Upper lobe of left lung (tissue), 6 donors: Measurements from ENCODE around the gene TMEM94. TPM values are rescaled to one million over a fixed set of nuclear protein-coding genes. Genes with fewer than 3 reads are reported as not detected.
A peak's percentile ranks its signal among the peaks of the same experiment; 100 is the strongest.
"Not testable (repeated sequence)": the region's sequence is repeated elsewhere in the genome, so short reads cannot be mapped to it uniquely, and the experiment has no call there.

Experiments
- ATAC-seq, 2 donors: fragments of 200-7000 bp; cut with Tn5 transposase; one replicate each; pipeline ENCODE4 v1.9.1; 2022; ENCODE audit warnings: mild to moderate bottlenecking in 2 of 2, moderate library complexity in 2 of 2; ENCODE audit not compliant: low FRiP score in 2 of 2
- DNase-seq, 2 donors: peaks; one replicate each; pipeline ENCODE4 v3.0.0-alpha.2; 2019 to 2020
- H3K27ac ChIP-seq, 4 donors: fragments of 200-600 bp; sonication (generic); one replicate each; pipeline ENCODE4 v1.5.1; 2016 to 2019
- H3K27me3 ChIP-seq, 4 donors: fragments of 200-600 bp; sonication (generic); one replicate each; pipeline ENCODE4 v1.5.1; 2017 to 2019
- H3K36me3 ChIP-seq, 4 donors: fragments of 200-600 bp; sonication (generic); one replicate each; pipeline ENCODE4 v1.5.1; 2016 to 2019
- H3K4me1 ChIP-seq, 4 donors: fragments of 200-600 bp; sonication (generic); one replicate each; pipeline ENCODE4 v1.5.1; 2018 to 2019
- H3K4me3 ChIP-seq, 4 donors: fragments of 200-600 bp; sonication (generic); one replicate each; pipeline ENCODE4 v1.5.1; 2017 to 2019; ENCODE audit warnings: mild to moderate bottlenecking in 2 of 4, moderate library complexity in 1 of 4
- H3K9me3 ChIP-seq, 4 donors: fragments of 200-600 bp; sonication (generic); one replicate each; pipeline ENCODE4 v1.5.1; 2018 to 2019
- EP300 ChIP-seq, 4 donors: sonication (generic); formaldehyde crosslinking; IDR thresholded peaks; one replicate each; pipeline ENCODE4 v1.5.1; 2017; ENCODE audit warnings: antibody characterized with exemption in 4 of 4, control low read depth in 2 of 4
- POLR2A ChIP-seq, 4 donors: fragments of 450-650 bp; IDR thresholded peaks; one replicate each; pipeline ENCODE4 v1.5.1; 2016 to 2017; ENCODE audit warnings: antibody characterized with exemption in 4 of 4, mild to moderate bottlenecking in 2 of 4
- POLR2AphosphoS5 ChIP-seq, 2 donors: sonication (generic); formaldehyde crosslinking; IDR thresholded peaks; one replicate each; pipeline ENCODE4 v1.5.1; 2017; ENCODE audit warnings: antibody characterized with exemption in 2 of 2
- whole genome bisulfite sequencing, 2 donors: methylation state at CpG; one replicate each; pipeline ENCODE4 v1.1.5; 2017 to 2018; 5-methylcytosine and 5-hydroxymethylcytosine counted together
- total RNA-seq, 6 donors: library from RNA; depleted of rRNA in 4 of 6; stranded (reverse); fragments of >200 nt in 4 of 6; gene quantifications; one replicate each; pipeline versions ENCODE4 v1.1.0 to v1.2.1, GENCODE V29; 2016 to 2021
- TF ChIP-seq, protein P1 (sequence below), 6 experiments: fragments of 450-650 bp in 4 of 6; fragments of 200-600 bp in 2 of 6; sonication (generic) in 2 of 6; IDR thresholded peaks; one replicate each; pipeline ENCODE4 v1.5.1; 2016 to 2019; ENCODE audit warnings: antibody characterized with exemption in 6 of 6
- donor health status: DM: no; HTN: no; CAD: no; lungs with moderate emphysema.
- donor health status: DM: no; HTN: yes; CAD: no; lungs with severe emphysema.

The TMEM94 gene
- total RNA-seq, 6 donors from 2014 or later, result 62.3 to 320 (median 90.5) TPM

GRCh38 chr17:75418531-75418930 lies 37.9 kb upstream of the TMEM94 start:
- WGBS, 2 donors, result 58 to 60% methylated on average over 5 of the region's 5 CpGs

GRCh38 chr17:75428543-75429469 lies 27.6 kb upstream of the TMEM94 start:
- peak in 1 of 2 donors; percentile 62 for ATAC-seq
- peak overlapping the region; percentile 11 to 72 (median 48) for H3K27ac ChIP-seq
- H3K4me3 ChIP-seq, result no peak overlapping the region
- TF ChIP-seq EP300 (IDR thresholded peaks at IDR 0.05) (no peak), POLR2AphosphoS5 (IDR thresholded peaks at IDR 0.05) (no peak), POLR2A (IDR thresholded peaks at IDR 0.05) (no peak)
- TF ChIP-seq, protein P1, sequence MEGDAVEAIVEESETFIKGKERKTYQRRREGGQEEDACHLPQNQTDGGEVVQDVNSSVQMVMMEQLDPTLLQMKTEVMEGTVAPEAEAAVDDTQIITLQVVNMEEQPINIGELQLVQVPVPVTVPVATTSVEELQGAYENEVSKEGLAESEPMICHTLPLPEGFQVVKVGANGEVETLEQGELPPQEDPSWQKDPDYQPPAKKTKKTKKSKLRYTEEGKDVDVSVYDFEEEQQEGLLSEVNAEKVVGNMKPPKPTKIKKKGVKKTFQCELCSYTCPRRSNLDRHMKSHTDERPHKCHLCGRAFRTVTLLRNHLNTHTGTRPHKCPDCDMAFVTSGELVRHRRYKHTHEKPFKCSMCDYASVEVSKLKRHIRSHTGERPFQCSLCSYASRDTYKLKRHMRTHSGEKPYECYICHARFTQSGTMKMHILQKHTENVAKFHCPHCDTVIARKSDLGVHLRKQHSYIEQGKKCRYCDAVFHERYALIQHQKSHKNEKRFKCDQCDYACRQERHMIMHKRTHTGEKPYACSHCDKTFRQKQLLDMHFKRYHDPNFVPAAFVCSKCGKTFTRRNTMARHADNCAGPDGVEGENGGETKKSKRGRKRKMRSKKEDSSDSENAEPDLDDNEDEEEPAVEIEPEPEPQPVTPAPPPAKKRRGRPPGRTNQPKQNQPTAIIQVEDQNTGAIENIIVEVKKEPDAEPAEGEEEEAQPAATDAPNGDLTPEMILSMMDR (IDR thresholded peaks at IDR 0.05), result no peak
- H3K36me3 ChIP-seq, result no peaks in the 10 kb centered on the region
- DNase-seq, result no peak
- no peaks in the 10 kb centered on the region for H3K9me3 ChIP-seq
- no peaks in the 10 kb centered on the region for H3K27me3 ChIP-seq
- 64 to 79% methylated on average over 17 of the region's 17 CpGs for WGBS, 2 donors
- peaks cover 7 to 29% (median 12%) of the 10 kb centered on the region in 4 donors for H3K4me1 ChIP-seq

More at GRCh38 chr17:75418531-75418930, 37.9 kb upstream of the TMEM94 start:
- TF ChIP-seq POLR2A (IDR thresholded peaks at IDR 0.05) (no peak), EP300 (IDR thresholded peaks at IDR 0.05) (no peak), POLR2AphosphoS5 (IDR thresholded peaks at IDR 0.05) (no peak)
- TF ChIP-seq, protein P1 (IDR thresholded peaks at IDR 0.05), result no peak
- Histone ChIP-seq H3K36me3 (no peaks in the 10 kb centered on the region), H3K4me1 (no peaks in the 10 kb centered on the region), H3K27me3 (no peaks in the 10 kb centered on the region), H3K27ac (no peak overlapping the region), H3K4me3 (no peak overlapping the region), H3K9me3 (no peaks in the 10 kb centered on the region)
- DNase-seq (no peak), ATAC-seq (peak in 1 of 2 donors; percentile 26)

DNA sequence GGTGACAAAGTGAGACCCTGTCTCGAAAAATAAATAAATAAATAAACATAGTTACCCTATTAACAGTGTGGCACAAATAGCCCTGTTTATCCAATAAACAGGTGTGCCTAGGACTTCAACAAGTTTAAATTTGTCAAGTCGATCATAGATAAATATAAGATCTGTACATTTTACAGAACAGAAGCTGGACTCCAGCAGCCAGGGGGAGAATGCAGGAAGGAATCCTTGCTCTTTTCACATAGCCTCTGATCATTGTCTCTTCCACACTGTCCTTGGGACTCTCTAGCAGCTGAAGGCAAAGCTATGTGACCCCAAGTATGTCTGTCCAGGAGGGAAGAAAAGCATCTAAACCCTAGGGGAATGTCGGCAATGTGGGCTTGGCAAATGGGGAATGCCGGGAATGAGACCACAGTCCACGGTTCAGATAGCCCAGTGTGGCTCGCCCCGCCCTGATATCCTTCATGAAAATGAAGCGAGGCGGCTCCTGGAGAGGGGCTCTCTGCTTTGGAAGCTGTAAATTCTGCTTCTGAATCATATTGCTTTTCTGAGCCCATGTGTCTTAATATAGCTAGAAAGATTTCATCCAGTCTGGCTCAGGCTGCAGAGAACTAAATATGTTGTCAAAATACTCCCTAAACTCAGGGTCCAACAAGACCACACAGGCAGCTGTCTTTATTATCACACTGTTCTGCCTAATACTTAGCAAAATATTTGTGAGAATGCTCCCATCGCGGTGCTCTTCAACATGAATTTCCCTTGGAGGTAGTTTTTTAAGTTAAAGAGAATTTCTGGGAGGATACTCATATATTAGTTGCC lies 26.1 kb upstream of the TMEM94 start:
- ATAC-seq (no peak), DNase-seq (no peak)

GRCh38 chr17:75433218-75433783 lies 23.1 kb upstream of the TMEM94 start:
- H3K27ac ChIP-seq, result no peak overlapping the region
- TF ChIP-seq POLR2A (IDR thresholded peaks at IDR 0.05) (no peak), EP300 (IDR thresholded peaks at IDR 0.05) (no peak), POLR2AphosphoS5 (IDR thresholded peaks at IDR 0.05) (no peak)
- TF ChIP-seq, protein P1 (IDR thresholded peaks at IDR 0.05), result no peak
- ATAC-seq (no peak), DNase-seq (no peak)
- peaks cover 0 to 18% (median 8%) of the 10 kb centered on the region in 4 donors for H3K4me1 ChIP-seq
- no peaks in the 10 kb centered on the region for H3K36me3 ChIP-seq
- H3K4me3 ChIP-seq, result no peak overlapping the region
- no peaks in the 10 kb centered on the region for H3K9me3 ChIP-seq
- 84 to 88% methylated on average over 6 of the region's 6 CpGs for WGBS, 2 donors
- H3K27me3 ChIP-seq, result no peaks in the 10 kb centered on the region

More for the DNA sequence above, 26.1 kb upstream of the TMEM94 start:
- H3K4me1 ChIP-seq, result peaks cover 7 to 29% (median 12%) of the 10 kb centered on the region in 4 donors
- H3K9me3 ChIP-seq, result no peaks in the 10 kb centered on the region
- WGBS, 2 donors, result 59 to 71% methylated on average over 11 of the region's 11 CpGs
- H3K27me3 ChIP-seq, result no peaks in the 10 kb centered on the region
- peak overlapping the region in 2 of 4 donors; percentile 35 to 72 for H3K27ac ChIP-seq
- TF ChIP-seq, protein P1 (IDR thresholded peaks at IDR 0.05), result no peak
- TF ChIP-seq POLR2AphosphoS5 (IDR thresholded peaks at IDR 0.05) (no peak), POLR2A (IDR thresholded peaks at IDR 0.05) (no peak), EP300 (IDR thresholded peaks at IDR 0.05) (no peak)
- no peak overlapping the region for H3K4me3 ChIP-seq
- H3K36me3 ChIP-seq, result no peaks in the 10 kb centered on the region

DNA sequence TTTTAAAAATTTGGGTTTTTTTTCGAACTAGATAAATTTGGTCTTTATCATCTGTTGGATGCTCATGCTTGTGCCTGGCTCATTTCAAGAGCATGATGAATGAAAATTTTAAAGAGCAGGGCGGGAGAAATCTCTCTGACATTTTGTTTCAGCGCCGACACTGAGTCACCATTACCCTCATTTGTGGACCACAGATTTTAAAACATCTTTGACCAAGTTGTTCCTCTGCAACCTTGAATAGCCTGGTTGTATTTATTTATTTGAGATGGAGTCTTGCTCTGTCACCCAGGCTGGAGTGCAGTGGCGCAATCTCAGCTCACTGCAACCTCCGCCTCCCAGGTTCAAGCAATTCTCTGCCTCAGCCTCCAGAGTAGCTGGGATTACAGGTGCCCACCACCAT lies 22.0 kb upstream of the TMEM94 start:
- not testable (repeated sequence) for H3K27ac ChIP-seq, H3K9me3 ChIP-seq, H3K4me3 ChIP-seq, ATAC-seq, H3K36me3 ChIP-seq, H3K27me3 ChIP-seq, DNase-seq, H3K4me1 ChIP-seq
- 93 to 96% methylated on average over 6 of the region's 6 CpGs for WGBS, 2 donors

DNA sequence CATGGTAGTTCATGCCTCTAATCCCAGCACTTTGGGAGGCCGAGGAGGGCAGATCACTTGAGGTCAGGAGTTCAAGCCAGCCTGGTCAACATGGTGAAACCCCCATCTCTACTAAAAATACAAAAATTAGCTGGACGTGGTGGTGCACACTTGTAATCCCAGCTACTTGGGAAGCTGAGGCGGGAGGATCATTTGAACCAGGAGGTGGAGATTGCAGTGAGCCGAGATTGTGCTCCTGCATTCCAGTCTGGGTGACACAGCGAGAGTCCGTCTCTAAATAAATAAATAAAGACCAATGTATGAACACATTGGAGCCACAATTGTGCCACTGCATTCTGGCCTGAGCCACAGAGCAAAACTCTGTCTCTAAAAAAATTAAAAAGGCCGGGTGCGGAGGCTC lies 19.0 kb upstream of the TMEM94 start:
- ATAC-seq, result not testable (repeated sequence)
- 90 to 95% methylated on average over 7 to 8 of the region's 8 CpGs for WGBS, 2 donors

More for the DNA sequence above, 19.0 kb upstream of the TMEM94 start:
- H3K27me3 ChIP-seq, H3K9me3 ChIP-seq, DNase-seq, H3K27ac ChIP-seq, H3K36me3 ChIP-seq, H3K4me3 ChIP-seq: not testable (repeated sequence)
- H3K4me1 ChIP-seq, result peaks cover 6 to 13% (median 11%) of the 10 kb centered on the region in 4 donors
